Breast epithelium (tissue), 4 donors: ENCODE measurements around the gene SLC9A3. TPM values are rescaled to one million over a fixed set of nuclear protein-coding genes. Genes with fewer than 3 reads are reported as not detected.

Source experiments
- DNase-seq, 2 donors: peaks; one replicate each; pipeline ENCODE4 v3.0.0-alpha.2; 2019; ENCODE audit warnings: low spot score in 2 of 2
- H3K27ac ChIP-seq, 2 donors: fragments of 200-600 bp; sonication (generic) in 1 of 2; one replicate each; pipeline ENCODE4 v1.5.1; 2016 to 2019; ENCODE audit warnings: mild to moderate bottlenecking in 1 of 2
- H3K27me3 ChIP-seq, 2 donors: fragments of 200-600 bp; sonication (generic) in 1 of 2; one replicate each; pipeline versions ENCODE4 v1.5.1 to v1.6.0; 2017 to 2019; ENCODE audit warnings: control low read depth in 1 of 2, mild to moderate bottlenecking in 1 of 2
- H3K36me3 ChIP-seq: fragments of 200-600 bp; one replicate; pipeline ENCODE4 v1.5.1; 2019
- H3K4me1 ChIP-seq, 2 donors: fragments of 200-600 bp; sonication (generic); one replicate each; pipeline ENCODE4 v1.5.1; 2016 to 2019; ENCODE audit warnings: control low read depth in 1 of 2
- H3K4me3 ChIP-seq, 3 donors: fragments of 200-600 bp; sonication (generic); 1 replicate in 2 of 3; 2 replicates in 1 of 3; pipeline ENCODE4 v1.5.1; 2016 to 2019; ENCODE audit warnings: mild to moderate bottlenecking in 3 of 3, moderate library complexity in 2 of 3
- H3K9me3 ChIP-seq, 2 donors: fragments of 200-600 bp; sonication (generic) in 1 of 2; one replicate each; pipeline ENCODE4 v1.5.1; 2016 to 2019; ENCODE audit warnings: control low read depth in 1 of 2
- CTCF ChIP-seq, 3 donors: fragments of 450-650 bp; IDR thresholded peaks; one replicate each; pipeline ENCODE4 v1.5.1; 2016 to 2017; ENCODE audit warnings: antibody characterized with exemption in 3 of 3, mild to moderate bottlenecking in 3 of 3, moderate library complexity in 3 of 3
- POLR2A ChIP-seq: fragments of 450-650 bp; IDR thresholded peaks from one replicate; pipeline ENCODE4 v1.6.1; 2016; ENCODE audit warnings: antibody characterized with exemption, mild to moderate bottlenecking, moderate library complexity
- POLR2AphosphoS5 ChIP-seq, 3 donors: sonication (generic); formaldehyde crosslinking; IDR thresholded peaks; one replicate each; pipeline ENCODE4 v1.6.1; 2017; ENCODE audit warnings: antibody characterized with exemption in 3 of 3
- intact Hi-C: fragments of 100-400 bp; cut with DNase I; formaldehyde crosslinking; loops from one replicate; pipeline ENCODE4 v1.15.1; 2023; ENCODE audit warnings: low total_unique reads
- total RNA-seq, 3 donors: library from RNA; depleted of rRNA; stranded (reverse); fragments of >200 nt; gene quantifications; one replicate each; pipeline ENCODE4 v1.1.0, GENCODE V29; 2016

Gene SLC9A3
- total RNA-seq, 3 donors from 2014 or later, result 1.1 to 5.6 (median 2.3) TPM

DNA sequence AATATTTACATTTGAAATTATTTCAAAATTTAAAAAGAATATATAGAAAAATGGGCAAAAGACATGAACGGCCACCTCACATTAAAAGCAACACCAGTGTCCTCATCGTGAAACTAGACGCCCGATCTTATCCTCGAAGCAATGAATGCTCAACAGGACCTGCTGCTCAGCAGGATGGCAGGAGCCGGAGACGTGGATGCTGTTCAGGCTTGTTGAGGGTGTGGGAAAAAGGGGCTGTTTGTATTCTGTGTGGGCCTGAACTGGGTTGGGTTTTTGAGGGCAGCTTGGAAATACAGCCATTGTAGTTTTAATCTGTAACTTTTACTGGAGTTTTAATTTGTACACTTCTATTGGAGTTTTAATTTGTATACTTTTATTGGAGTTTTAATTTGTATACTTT lies 60.9 kb downstream of the SLC9A3 start:
- Histone ChIP-seq H3K36me3 (no peaks in the 10 kb centered on the region), H3K9me3 (no peaks in the 10 kb centered on the region), H3K4me3 (no peak overlapping the region), H3K4me1 (no peaks in the 10 kb centered on the region), H3K27me3 (no peaks in the 10 kb centered on the region), H3K27ac (no peak overlapping the region)
- intact Hi-C loops, result no loop called here
- TF ChIP-seq POLR2AphosphoS5 (IDR thresholded peaks at IDR 0.05), result no peak
- TF ChIP-seq CTCF (IDR thresholded peaks at IDR 0.05), result no peak
- TF ChIP-seq POLR2A, result no peak
- no peak for DNase-seq

GRCh38 chr5:462051-462481 lies 62.2 kb downstream of the SLC9A3 start:
- Histone ChIP-seq H3K27me3 (no peaks in the 10 kb centered on the region), H3K27ac (no peak overlapping the region), H3K9me3 (no peaks in the 10 kb centered on the region), H3K36me3 (no peaks in the 10 kb centered on the region), H3K4me1 (no peaks in the 10 kb centered on the region), H3K4me3 (no peak overlapping the region)
- TF ChIP-seq POLR2A (no peak), POLR2AphosphoS5 (IDR thresholded peaks at IDR 0.05) (no peak), CTCF (IDR thresholded peaks at IDR 0.05) (no peak)
- intact Hi-C loops, result no loop called here
- peak in 1 of 2 donors; percentile 30 for DNase-seq

DNA sequence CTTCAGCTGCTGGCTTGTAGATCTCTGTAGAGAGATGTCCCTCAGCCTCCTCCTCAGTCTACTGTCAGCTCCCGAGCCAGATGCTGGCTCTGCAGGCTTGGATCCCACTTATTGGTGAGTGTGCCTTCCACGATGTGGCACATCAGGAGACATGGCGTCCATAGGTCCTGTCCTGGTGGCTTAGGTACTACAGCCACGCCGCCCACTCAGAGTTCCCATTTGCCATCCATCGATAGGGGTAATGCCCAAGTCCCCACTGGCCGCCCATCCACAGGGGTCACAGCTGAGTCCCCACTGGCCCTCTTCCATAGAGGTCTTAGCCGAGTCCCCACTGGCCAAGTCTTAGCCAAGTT lies 64.0 kb downstream of the SLC9A3 start:
- Histone ChIP-seq H3K36me3 (no peaks in the 10 kb centered on the region), H3K4me1 (no peaks in the 10 kb centered on the region), H3K27me3 (no peaks in the 10 kb centered on the region), H3K4me3 (no peak overlapping the region), H3K27ac (no peak overlapping the region), H3K9me3 (no peaks in the 10 kb centered on the region)
- peak in 1 of 2 donors; percentile 28 for DNase-seq
- no peak for TF ChIP-seq POLR2A
- TF ChIP-seq POLR2AphosphoS5 (IDR thresholded peaks at IDR 0.05), result no peak
- no peak for TF ChIP-seq CTCF (IDR thresholded peaks at IDR 0.05)
- intact Hi-C loops, result no loop called here

DNA sequence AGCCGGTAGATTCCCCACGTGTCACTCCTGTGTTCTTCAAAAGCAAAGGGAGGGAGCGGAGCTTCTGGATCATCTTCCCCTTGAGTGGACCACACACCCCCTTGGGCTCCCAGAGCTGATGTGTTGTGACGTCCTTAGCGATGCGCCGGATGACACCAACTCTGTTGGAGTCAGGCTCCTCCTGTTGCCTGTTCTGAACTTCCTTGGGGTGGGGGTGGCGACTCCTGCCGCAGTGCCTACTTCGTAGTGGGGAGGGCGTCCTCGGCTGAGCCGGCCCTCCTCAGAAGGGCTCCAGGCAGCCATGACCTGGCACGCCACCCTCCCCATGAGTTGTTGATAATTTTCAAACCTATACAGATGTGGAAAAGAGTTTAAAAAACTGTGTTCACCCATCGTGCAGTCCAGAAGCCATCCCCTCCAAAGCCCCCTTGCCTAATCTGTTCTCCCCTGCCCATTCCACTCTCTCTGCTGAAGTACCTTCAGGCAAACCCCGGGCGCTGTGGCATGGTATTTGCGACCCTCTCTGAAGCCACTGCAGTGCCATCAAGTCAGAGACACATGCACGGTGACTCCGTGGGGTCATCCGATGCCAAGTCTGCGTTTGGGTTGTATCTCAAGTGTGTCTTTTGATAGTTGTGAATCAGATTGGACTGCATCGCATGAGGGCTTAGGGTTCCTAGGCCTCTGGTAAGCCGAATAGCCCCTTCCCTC lies 64.5 kb downstream of the SLC9A3 start:
- TF ChIP-seq POLR2A, result no peak
- TF ChIP-seq POLR2AphosphoS5 (IDR thresholded peaks at IDR 0.05), result no peak
- TF ChIP-seq CTCF (IDR thresholded peaks at IDR 0.05), result no peak
- Histone ChIP-seq H3K27ac (no peak overlapping the region), H3K27me3 (no peaks in the 10 kb centered on the region), H3K4me1 (no peaks in the 10 kb centered on the region), H3K36me3 (no peaks in the 10 kb centered on the region), H3K4me3 (no peak overlapping the region), H3K9me3 (no peaks in the 10 kb centered on the region)
- intact Hi-C loops, result no loop called here
- peak in 1 of 2 donors; percentile 48 for DNase-seq

- H3K36me3 ChIP-seq, result no peaks in the 10 kb centered on the region
- peak; percentile 49 to 51 for DNase-seq
- no peaks in the 10 kb centered on the region for H3K4me1 ChIP-seq
- no peak overlapping the region for H3K4me3 ChIP-seq
- no peaks in the 10 kb centered on the region for H3K9me3 ChIP-seq
- intact Hi-C loops, result no loop called here
- no peak for TF ChIP-seq POLR2A
- no peak for TF ChIP-seq POLR2AphosphoS5 (IDR thresholded peaks at IDR 0.05)
- no peak for TF ChIP-seq CTCF (IDR thresholded peaks at IDR 0.05)
- peak overlapping the region; percentile 68 to 69 for H3K27ac ChIP-seq
- H3K27me3 ChIP-seq, result no peaks in the 10 kb centered on the region
These were observed 65.5 kb downstream of the SLC9A3 start for GRCh38 chr5:458547-459353.
